Dermis microvascular lymphatic vessel endothelial cell (primary cell): Measurements from ENCODE around the gene WDFY2. TPM values are rescaled to one million over a fixed set of nuclear protein-coding genes. Genes with fewer than 3 reads are reported as not detected.
A peak's percentile ranks its signal among the peaks of the same experiment; 100 is the strongest.

Source experiments
- DNase-seq, 2 donors: peaks; one replicate each; pipeline versions ENCODE4 v3.0.0 to v3.0.0-alpha.2; 2010; ENCODE audit warnings: low read depth in 2 of 2
- total RNA-seq: library from RNA; depleted of rRNA; stranded (reverse); fragments of >200 nt; gene quantifications from 2 replicates; pipeline ENCODE4 v1.2.1, GENCODE V29; 2014

Gene WDFY2
- total RNA-seq, 1 donor from 2014 or later: 2.6 TPM

GRCh38 chr13:51733374-51734298 is 149.4 kb downstream of the WDFY2 start:
- peak in 1 of 2 donors; percentile 30 for DNase-seq

- no peak for DNase-seq
Observed at GRCh38 chr13:51734786-51735185, 150.5 kb downstream of the WDFY2 start.

- no peak for DNase-seq
Observed at GRCh38 chr13:51737609-51738008, 153.3 kb downstream of the WDFY2 start.

DNA sequence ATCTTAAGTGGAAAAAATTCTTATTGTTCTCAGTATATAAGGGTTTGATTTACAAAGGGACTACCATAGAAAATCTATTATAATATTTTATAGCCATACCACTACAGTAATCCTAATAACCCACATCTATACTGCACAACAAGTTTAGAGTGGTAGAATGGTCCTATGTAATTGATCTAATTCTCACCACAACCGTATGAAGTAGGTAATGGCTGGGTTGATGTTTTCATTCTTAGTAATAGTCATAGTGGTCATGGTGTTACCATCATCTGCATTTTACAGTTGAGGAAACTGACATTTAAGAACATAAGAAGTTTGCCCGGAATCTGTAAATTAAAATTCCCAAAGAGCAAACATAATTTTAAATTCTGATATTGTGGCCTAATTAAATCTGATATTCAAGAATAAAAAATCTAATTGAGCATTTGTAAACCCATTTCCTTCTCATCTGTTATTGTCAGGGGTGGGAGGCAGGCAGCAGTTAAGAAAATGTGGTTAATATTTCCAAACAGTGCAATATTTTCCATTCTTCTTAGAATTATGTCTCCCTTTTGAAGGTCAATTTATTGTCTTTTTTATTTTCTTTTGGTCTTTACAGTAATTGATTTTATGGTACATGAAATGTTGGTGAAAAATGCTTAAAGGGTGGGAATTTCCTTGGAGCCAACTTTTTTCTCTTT is 154.1 kb downstream of the WDFY2 start:
- DNase-seq: no peak

- DNase-seq: no peak
Observed at GRCh38 chr13:51739027-51739764, 154.9 kb downstream of the WDFY2 start.

- peak in 1 of 2 donors; percentile 17 for DNase-seq
Observed at GRCh38 chr13:51740698-51741097, 156.4 kb downstream of the WDFY2 start.

DNA sequence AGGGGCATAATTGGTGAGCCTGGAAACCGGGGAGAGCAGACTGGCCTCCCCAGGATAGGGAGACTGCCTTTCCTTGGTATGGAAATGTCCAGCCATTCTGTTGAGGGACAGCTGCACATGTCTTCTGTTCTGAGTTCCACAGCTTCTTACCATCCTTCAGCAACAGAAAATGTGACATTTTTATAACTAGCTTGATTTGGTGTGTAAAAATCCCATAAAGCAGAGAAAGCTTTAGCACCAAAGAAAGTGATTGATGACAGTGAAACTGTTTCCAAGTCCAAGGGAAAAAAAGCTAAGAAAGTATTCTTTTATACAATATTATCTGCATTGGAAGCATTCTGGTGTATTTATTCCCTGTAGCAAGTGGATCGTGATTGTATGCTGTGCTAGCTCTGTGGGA is 157.8 kb downstream of the WDFY2 start:
- no peak for DNase-seq

DNA sequence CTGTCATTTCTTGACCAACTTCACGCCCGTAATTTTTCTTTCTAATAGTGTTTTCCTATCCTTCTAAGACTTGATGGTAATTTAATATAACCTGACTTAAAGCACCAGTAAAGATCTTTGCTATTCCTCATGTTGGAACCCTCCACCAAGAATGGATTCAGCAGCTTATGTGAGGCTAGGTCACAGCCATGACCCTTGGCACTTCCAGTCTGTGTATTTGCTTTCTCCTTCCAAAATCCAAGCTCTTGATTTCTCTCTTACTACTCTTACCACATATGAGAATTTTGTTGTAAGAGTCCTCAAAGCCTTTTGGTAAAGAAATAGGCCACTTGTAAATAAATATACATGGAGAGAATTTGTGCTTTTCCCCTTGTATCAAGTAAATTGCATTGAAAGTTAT is 158.3 kb downstream of the WDFY2 start:
- DNase-seq: no peak

- DNase-seq: no peak
Observed at GRCh38 chr13:51745243-51745642, 161.0 kb downstream of the WDFY2 start.

DNA sequence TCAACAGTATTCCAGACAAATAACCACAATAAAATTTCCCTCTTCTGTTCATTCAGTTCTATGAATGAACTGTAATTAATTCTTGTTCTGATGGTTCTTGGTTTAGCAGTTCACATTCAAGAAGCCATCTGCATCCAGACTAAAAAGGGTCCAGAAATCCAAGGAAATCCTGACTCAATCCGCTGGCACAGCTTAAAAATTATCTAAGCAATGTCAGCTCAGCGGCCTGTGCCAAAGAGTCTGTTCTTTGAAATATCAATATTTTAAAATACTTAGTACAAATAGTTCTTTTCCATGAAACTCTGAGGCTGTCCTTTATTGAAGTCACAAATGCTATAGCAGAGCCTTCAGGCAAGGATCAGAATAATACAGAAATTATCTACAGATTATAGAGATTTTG is 162.5 kb downstream of the WDFY2 start:
- no peak for DNase-seq

GRCh38 chr13:51747438-51748434 is 163.5 kb downstream of the WDFY2 start:
- DNase-seq: no peak

DNA sequence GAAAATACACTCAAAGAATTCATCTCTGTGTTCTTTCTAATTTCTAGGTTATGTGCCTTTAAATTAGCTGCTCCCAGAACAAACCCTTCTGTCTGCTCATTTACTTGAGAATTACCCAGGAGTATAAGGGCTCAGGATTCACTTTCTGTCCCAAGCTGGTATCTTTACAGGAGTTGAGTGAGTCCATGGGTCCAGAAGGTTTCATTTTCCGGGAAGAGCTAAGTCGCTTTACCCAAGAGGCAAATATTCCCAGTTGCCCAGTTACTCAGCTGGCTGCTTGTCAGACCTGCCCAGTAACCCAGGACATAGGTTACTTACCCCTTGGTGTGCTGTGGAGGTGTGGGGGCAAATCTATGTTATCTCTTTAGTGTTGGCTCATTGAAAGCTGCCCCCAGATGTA is 172.4 kb downstream of the WDFY2 start:
- no peak for DNase-seq

DNA sequence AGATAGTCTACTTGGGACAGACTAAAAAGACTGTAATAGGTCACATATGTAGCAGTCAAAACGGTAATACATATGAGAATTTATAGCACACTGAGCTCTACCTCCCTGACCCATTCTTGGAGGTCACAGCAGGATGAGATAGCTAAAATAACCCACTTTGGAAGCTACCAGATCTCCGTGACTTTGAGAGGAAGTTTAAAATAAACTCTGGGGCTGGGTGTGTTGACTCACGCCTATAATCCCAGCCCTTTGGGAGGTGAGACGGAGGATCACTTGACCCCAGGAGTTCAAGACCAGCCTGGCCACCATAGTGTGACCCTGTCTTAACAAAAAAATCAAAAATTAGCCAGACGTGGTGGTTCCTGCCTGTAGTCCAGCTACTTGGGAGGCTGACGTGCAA is 174.4 kb downstream of the WDFY2 start:
- DNase-seq: no peak

DNA sequence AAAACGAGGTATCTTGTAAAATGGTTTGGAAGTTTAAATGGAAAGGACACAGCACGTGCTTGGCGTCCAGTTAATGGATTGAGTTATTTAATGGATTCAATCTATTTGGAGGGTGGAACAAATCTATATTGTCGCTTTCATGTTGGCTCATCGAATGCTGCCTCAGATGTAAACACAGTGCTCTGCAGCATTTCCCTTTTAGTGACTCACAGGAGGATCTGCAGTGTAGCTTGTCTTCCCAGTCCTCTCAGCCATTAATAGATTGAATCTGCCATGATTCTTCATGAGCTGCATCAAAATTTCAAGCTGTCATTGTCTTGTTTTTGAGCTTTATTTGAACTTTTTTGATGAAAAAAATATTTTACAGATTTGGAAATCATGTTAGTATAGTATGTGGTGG is 175.0 kb downstream of the WDFY2 start:
- DNase-seq: peak in 1 of 2 donors; percentile 37

DNA sequence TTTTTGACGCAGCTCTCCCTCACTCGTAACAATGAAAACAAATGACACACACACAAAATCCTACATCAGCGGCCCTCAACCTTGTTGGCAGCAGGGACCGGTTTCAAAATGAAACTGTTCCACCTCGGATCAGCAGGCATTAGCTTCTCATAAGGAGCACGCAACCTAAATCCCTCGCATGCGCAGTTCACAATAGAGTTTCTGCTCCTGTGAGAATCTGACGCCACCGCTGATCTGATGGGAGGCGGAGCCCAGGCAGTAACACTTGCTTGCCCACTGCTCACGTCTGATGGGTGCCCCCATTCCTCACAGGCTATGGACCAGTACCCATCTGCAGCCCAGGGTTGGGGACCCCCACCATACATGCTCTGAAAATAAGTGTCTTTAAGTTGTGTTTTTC is 176.3 kb downstream of the WDFY2 start:
- no peak for DNase-seq

DNA sequence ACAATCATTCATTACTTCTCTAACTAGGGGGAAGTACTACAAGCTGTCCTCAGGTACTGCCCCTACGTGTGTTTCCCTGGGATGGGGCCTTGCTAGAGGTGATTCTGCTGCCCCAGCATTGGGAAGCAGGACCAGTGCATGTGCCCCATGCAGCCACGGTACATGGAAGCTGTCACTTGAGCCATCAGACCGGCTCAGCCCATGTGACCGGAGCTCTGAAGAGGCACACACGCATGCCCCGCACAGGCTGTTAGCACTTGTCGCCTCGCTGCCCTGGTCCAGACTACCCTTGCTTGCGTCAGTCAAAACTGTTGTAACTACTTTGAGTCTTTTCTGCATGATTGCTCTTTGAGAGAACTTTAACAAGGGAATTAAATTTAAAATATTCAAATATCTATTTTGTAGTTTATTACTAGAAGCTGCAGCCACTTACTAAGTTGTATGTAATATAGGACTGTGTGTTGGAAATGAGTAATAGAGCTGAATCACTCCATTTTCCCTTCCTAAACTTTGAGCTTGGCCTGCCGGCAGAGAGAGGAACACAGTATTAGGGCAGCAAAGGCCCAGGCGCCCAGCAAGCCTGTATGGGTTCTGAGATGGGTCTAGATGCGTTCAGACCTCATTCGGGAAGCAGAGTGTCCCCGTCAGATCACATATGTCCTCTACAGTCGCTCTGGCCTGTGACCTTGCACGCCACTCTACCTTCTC is 177.5 kb downstream of the WDFY2 start:
- DNase-seq: no peak

DNA sequence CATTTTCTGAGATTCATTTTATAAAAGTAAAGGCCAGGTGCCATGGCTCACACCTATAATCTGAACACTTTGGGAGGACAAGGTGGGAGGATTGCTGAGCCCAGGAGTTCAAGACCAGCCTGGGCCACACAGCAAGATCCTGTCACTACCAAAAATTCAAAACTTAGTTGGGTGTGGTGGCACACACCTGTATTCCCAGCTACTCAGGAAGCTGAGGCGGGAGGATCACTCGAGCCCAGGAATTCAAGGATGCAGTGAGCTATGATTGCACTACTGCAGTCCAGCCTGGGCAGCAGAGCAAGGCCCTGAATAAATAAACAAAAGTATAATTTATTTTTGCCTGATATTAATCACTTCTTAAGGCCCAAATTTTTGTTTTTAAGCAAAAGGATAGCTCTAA is 179.2 kb downstream of the WDFY2 start:
- no peak for DNase-seq

GRCh38 chr13:51764184-51765141 is 180.2 kb downstream of the WDFY2 start:
- peak; percentile 11 to 86 for DNase-seq

GRCh38 chr13:51765142-51765515 is 180.9 kb downstream of the WDFY2 start:
- DNase-seq: no peak
